HL-60/S4 treated with retinoic acid at 250 ng/mL for 4 days and 3 days (cell line): Measurements from ENCODE around the gene ALDH1A3.

Experiments
- in situ Hi-C: fragments of 300-500 bp; cut with MboI; formaldehyde crosslinking; loops from 2 replicates; pipeline ENCODE4 v1.7.0; 2022; ENCODE audit warnings: low sequenced_read_pairs

ALDH1A3 gene

GRCh38 chr15:100900795-100901169, 21.2 kb downstream of the ALDH1A3 start:
- in situ Hi-C loops = loop anchor here (25.0 kb wide), 1 partner anchor 362 kb away; the partner anchor contains the start of gene CHSY1

DNA sequence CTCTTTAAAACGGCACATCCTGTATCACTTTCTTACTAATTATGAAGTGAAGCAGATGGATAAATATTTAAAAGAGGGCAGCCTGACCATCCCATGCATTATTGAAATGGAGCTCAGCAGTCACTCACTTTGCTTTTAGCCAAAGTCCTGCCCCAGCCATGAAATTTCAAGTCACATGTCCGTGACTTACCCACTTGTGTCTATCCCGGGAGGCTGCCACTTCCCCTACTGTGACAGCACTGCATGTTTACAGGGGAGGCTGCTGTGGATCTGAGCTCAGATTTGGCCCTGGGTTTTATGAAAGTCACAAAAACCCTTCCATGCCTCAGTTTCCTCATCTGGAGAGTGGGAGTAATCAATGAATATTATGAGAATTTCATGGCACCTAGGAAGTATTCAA, 21.7 kb downstream of the ALDH1A3 start:
- in situ Hi-C loops = loop anchor here (25.0 kb wide), 1 partner anchor 361 kb away; the partner anchor contains the start of gene CHSY1

DNA sequence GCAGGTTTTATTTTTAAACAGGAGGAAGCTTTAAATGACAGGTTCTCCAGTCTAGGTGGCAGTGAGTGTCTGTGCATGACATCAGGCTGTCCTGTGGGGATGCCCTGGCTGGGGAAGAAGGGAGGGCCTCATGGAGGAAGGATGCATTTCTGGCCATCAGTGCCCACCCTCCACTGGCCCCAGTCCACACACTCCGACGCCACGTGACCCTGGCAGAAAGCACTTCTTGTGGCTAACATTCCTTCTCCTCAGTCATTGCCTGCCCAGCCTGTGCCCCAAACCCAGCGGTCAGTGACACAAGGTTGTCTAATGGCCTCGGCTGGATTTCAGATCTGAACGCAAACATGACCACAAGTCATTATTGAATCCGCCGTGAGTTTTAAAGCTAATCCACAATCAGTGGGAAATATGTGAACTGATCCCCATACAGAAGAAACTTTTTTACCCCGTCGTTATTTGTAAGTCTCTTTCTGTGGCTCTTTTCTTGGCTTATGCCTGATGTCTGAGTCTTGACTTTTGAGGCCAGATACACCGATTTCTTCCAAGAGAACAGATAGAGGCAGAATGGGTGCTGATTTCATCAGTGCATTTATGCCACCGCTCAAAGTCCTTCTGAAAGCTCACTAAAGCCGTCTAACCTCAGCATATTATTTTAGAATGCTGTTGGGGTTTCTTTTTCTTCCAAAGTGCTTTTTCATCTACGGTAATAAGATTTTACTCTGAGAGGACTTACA, 22.2 kb downstream of the ALDH1A3 start:
- in situ Hi-C loops = loop anchor here (25.0 kb wide), 1 partner anchor 360 kb away; the partner anchor contains the start of gene CHSY1

DNA sequence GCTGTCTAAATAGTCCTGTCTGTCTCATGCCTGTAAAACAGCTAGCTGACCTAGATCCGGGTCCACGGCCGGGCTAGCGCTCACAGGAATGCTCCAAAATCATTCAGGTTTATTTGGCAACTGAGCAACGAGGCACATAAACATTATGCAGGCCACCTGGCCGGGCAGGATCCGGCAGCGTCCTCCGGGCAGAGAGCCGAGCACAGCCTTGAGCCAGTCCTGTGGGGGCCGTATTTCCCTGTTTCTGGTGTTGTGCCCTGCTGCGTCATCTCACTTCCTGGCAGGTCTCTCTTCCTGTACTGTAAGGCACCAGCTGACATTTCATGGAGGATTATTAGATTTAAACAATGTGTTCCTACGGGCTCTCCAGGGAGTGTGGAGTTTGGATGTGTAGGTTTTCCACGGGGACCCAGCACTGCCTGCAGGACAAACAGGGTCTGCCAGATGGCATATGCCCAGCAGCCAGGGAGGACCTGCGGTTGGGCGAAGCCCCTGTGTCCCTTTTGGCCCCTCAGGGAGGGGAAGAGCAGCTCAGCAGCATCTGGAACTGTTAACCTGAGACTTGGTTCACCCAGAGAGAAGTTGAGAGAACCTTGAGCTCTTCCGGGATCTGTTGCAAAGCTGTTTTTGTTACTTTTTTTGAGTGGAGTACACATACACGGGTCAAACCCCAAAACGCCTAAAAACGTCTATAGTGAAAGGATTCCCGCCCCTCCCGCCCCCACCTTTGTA, 23.0 kb downstream of the ALDH1A3 start:
- in situ Hi-C loops = loop anchor here (25.0 kb wide), 1 partner anchor 360 kb away; the partner anchor contains the start of gene CHSY1

GRCh38 chr15:100903168-100903554, 23.5 kb downstream of the ALDH1A3 start:
- in situ Hi-C loops = loop anchor here (25.0 kb wide), 1 partner anchor 359 kb away; the partner anchor contains the start of gene CHSY1

DNA sequence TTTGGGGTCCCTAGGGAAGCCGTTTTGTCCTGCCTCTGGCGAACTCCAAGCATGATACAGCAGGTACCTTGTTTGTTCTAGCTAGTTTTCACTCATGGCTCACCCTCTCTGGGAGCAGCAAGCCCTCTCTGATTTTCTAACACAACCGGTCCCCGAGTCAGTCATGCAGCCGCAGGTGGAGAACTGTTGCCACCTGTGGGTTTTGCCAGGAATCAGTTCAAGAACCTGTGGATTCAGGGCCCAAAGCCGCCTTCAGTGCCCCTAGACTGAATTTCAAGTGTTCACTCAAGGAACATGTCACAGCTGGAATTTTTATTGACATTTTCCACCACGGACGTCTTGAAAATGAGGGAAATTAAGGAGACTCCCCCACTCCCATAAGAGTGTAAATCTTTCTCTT, 26.2 kb downstream of the ALDH1A3 start:
- in situ Hi-C loops = loop anchor here (25.0 kb wide), 1 partner anchor 356 kb away; the partner anchor contains the start of gene CHSY1

DNA sequence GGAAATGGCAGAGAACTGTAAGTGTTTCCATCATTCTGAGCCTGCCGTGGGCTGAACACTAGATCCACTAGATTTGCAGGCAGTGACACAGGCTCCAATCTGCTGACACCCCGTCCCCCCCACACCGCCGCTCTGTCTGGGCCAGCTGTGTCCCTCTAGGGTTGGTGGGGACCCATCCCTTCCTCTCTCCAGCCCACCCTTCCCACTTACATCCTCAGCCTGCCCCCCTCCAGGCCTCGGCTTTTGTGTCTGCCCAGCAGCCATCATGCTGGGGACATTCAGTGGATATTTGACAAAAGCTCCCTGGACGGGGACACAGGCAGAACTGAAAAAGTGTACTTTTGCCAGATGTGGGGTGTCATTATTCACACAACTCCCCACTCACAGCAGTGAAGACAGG, 28.8 kb downstream of the ALDH1A3 start:
- in situ Hi-C loops = loop anchor here (25.0 kb wide), 1 partner anchor 354 kb away; the partner anchor contains the start of gene CHSY1

GRCh38 chr15:100909565-100909964, 29.9 kb downstream of the ALDH1A3 start:
- in situ Hi-C loops = loop anchor here (25.0 kb wide), 1 partner anchor 353 kb away; the partner anchor contains the start of gene CHSY1

DNA sequence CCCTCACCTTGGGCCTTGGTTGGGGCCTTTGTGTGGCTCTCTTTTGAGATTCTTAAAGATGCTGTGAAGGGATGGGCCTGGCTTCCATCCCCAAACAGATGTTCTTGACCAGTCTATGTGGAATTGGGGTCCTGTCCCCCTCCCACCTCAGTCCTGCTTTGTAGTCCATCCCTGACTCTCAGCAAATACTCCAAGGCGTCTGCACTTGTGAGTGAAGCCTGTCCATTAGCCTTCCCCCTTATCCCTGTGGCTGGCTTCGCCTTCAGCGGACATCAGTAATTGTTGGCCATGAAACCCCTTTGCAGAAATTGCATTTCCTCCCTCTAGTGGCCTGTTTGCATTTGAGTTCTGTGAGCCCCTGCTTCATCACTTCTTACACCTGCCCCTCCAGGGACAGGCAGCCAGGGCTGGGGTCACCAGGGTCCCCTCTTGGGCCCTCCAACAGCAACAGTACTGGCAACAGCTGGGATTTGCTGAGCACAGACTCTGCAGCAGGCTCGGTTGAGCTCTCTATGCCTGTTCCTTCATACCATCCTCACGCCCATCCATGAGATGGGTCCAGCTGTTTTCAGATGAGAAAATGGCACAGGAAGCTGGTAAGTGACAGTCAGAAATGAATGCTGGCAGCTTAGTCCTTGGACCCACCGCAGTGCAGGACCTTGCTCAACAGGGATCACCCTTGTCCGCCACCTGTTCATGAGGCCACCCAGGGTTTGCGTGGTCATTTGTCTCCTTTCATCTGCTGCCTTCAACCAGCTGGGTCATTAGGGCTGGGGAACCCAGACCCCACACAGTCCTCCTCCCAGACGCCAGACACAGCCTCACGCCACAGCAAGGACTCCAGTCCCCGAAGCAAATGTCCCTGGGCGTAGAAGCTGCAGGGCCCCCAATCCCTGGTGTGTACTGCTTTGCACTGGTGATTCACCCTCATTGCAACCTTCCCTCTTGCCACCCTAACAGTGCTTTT, 30.6 kb downstream of the ALDH1A3 start:
- in situ Hi-C loops = loop anchor here (10.0 to 25.0 kb wide), 2 partner anchors 95 to 352 kb away; partner anchors contain the start of gene CHSY1

DNA sequence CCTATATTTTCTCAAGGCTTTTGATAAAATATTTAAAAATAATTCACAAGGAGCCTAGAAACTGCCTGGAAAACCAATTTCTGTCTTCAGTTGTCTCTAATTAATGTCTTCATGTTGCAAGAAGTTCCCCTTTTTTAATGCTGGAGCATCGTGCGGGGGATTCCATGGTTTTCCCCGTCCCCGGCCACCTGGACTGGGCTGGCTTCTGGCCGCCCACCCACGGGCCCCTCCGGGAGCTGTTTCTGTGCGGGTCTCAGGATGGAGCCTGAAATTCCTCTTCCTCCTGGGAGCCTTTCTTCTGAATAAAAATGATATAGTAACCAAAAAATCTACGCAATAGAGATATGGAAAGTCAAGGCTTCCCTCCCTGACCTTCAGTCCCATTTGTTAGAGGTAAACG, 31.5 kb downstream of the ALDH1A3 start:
- in situ Hi-C loops = loop anchor here (10.0 to 25.0 kb wide), 2 partner anchors 94 to 351 kb away; partner anchors contain the start of gene CHSY1

GRCh38 chr15:100913961-100914360, 34.3 kb downstream of the ALDH1A3 start:
- in situ Hi-C loops = loop anchor here (10.0 to 25.0 kb wide), 2 partner anchors 91 to 348 kb away; partner anchors contain the start of gene CHSY1

- in situ Hi-C loops = loop anchor here (10.0 to 25.0 kb wide), 2 partner anchors 90 to 347 kb away; partner anchors contain the start of gene CHSY1
Measured at GRCh38 chr15:100914876-100915275, 35.2 kb downstream of the ALDH1A3 start.

- in situ Hi-C loops = loop anchor here (10.0 to 25.0 kb wide), 2 partner anchors 87 to 344 kb away; partner anchors contain the start of gene CHSY1
Measured at GRCh38 chr15:100918034-100918689, 38.5 kb downstream of the ALDH1A3 start.

- in situ Hi-C loops = loop anchor here (10.0 to 25.0 kb wide), 2 partner anchors 86 to 343 kb away; partner anchors contain the start of gene CHSY1
Measured at GRCh38 chr15:100918690-100919480, 39.3 kb downstream of the ALDH1A3 start, which contains the start of gene LRRK1. Gene LRRK1, plus strand, starts transcription at chr15:100919357. Its CDS starts 5,276 bp downstream, at chr15:100924633.

GRCh38 chr15:100919481-100920405, 40.1 kb downstream of the ALDH1A3 start:
- in situ Hi-C loops = loop anchor here (10.0 to 25.0 kb wide), 2 partner anchors 85 to 343 kb away; partner anchors contain the start of gene CHSY1

- in situ Hi-C loops = loop anchor here (25.0 kb wide), 1 partner anchor 342 kb away; the partner anchor contains the start of gene CHSY1
Measured at GRCh38 chr15:100920516-100921135, 41.0 kb downstream of the ALDH1A3 start.
